B cell (primary cell): Measurements from ENCODE around the gene ARHGAP32.

ENCODE experiments used
- CTCF ChIP-seq: fragments of 200-600 bp; IDR thresholded peaks from one replicate; pipeline ENCODE4 v1.8.0; 2022; ENCODE audit warnings: antibody characterized with exemption, mild to moderate bottlenecking
- EZH2 ChIP-seq: IDR thresholded peaks from 2 replicates; pipeline ENCODE4 v1.6.1; 2012; ENCODE audit warnings: borderline replicate concordance, low read depth, mild to moderate bottlenecking, moderate library complexity, low read length; ENCODE audit not compliant: insufficient read depth, poor library complexity, severe bottlenecking

- no peak for TF ChIP-seq CTCF
- no peak for TF ChIP-seq EZH2
Measured at GRCh38 chr11:129018126-129018525, 174.0 kb downstream of the ARHGAP32 start.
